HepG2 (cell line): ENCODE results near the gene SLC22A5. TPM values are rescaled to one million over a fixed set of nuclear protein-coding genes. Genes with fewer than 3 reads are reported as not detected.

Experiments
- DMAP1 ChIP-seq: IDR thresholded peaks from 2 replicates; pipeline ENCODE4 v1.6.1; 2016
- GABPB1 ChIP-seq: IDR thresholded peaks from 2 replicates; pipeline ENCODE4 v1.6.1; 2016; ENCODE audit warnings: mild to moderate bottlenecking, missing genetic modification reagents, moderate library complexity, missing compliant biosample characterization
- GLI4 ChIP-seq: sonication (generic); formaldehyde crosslinking; IDR thresholded peaks from 2 replicates; pipeline ENCODE4 v1.5.1; 2020; ENCODE audit warnings: missing genetic modification reagents, mild to moderate bottlenecking, moderate library complexity, borderline replicate concordance
- HES4 ChIP-seq: sonication (generic); formaldehyde crosslinking; IDR thresholded peaks from 2 replicates; pipeline ENCODE4 v1.9.0; 2021; ENCODE audit warnings: mild to moderate bottlenecking, missing genetic modification reagents, borderline replicate concordance
- HNF1A ChIP-seq, 2 experiments: sonication (generic) in 1 of 2; formaldehyde crosslinking in 1 of 2; IDR thresholded peaks; 2 replicates each; pipeline versions ENCODE4 v1.4.0 to v1.6.1; 2016 to 2020; ENCODE audit warnings: borderline replicate concordance in 1 of 2, low read depth in 1 of 2, mild to moderate bottlenecking in 1 of 2, missing genetic modification reagents in 1 of 2
- IKZF4 ChIP-seq: sonication (generic); formaldehyde crosslinking; IDR thresholded peaks from 2 replicates; pipeline ENCODE4 v1.5.1; 2020; ENCODE audit warnings: borderline replicate concordance, mild to moderate bottlenecking, low read depth, missing genetic modification reagents; ENCODE audit errors: not compliant biosample characterization
- IRF2 ChIP-seq: IDR thresholded peaks from 2 replicates; pipeline ENCODE4 v1.6.1; 2018; ENCODE audit warnings: missing genetic modification reagents, missing compliant biosample characterization
- NFKBIZ ChIP-seq: IDR thresholded peaks from 2 replicates; pipeline ENCODE4 v1.6.1; 2018; ENCODE audit warnings: missing genetic modification reagents, missing compliant biosample characterization
- NRL ChIP-seq: sonication (generic); formaldehyde crosslinking; IDR thresholded peaks from 2 replicates; pipeline ENCODE4 v1.5.0; 2020; ENCODE audit warnings: missing genetic modification reagents, mild to moderate bottlenecking, moderate library complexity, borderline replicate concordance
- PHB2 ChIP-seq: fragments of 450-650 bp; IDR thresholded peaks from 2 replicates; pipeline ENCODE4 v1.6.1; 2018; ENCODE audit not compliant: partially characterized antibody
- PHF21A ChIP-seq: sonication (generic); formaldehyde crosslinking; IDR thresholded peaks from 2 replicates; pipeline ENCODE4 v1.5.0; 2020; ENCODE audit warnings: mild to moderate bottlenecking, missing genetic modification reagents
- TBP ChIP-seq: sonication (generic); formaldehyde crosslinking; IDR thresholded peaks from 2 replicates; pipeline ENCODE4 v1.5.0; 2020; ENCODE audit warnings: missing genetic modification reagents
- USF2 ChIP-seq, 2 experiments: sonication (generic) in 1 of 2; formaldehyde crosslinking in 1 of 2; IDR thresholded peaks; 2 replicates each; pipeline versions ENCODE4 v1.5.1 to v1.6.1; 2011 to 2020; ENCODE audit warnings: borderline replicate concordance in 1 of 2, low read depth in 1 of 2, low read length in 1 of 2, mild to moderate bottlenecking in 1 of 2, missing genetic modification reagents in 1 of 2, moderate library complexity in 1 of 2
- XRCC5 ChIP-seq: fragments of 200-400 bp; formaldehyde crosslinking; optimal IDR thresholded peaks from 2 replicates; pipeline ENCODE3; 2017; ENCODE audit warnings: mild to moderate bottlenecking, low read length
- ZBTB42 ChIP-seq: sonication (generic); formaldehyde crosslinking; IDR thresholded peaks from 2 replicates; pipeline ENCODE4 v1.5.0; 2020; ENCODE audit warnings: mild to moderate bottlenecking, missing genetic modification reagents
- ZFP82 ChIP-seq: sonication (generic); formaldehyde crosslinking; IDR thresholded peaks from 2 replicates; pipeline ENCODE4 v1.5.1; 2020; ENCODE audit warnings: mild to moderate bottlenecking, missing genetic modification reagents, borderline replicate concordance
- ZNF350 ChIP-seq: sonication (generic); formaldehyde crosslinking; IDR thresholded peaks from 2 replicates; pipeline ENCODE4 v1.4.0; 2020; ENCODE audit warnings: mild to moderate bottlenecking, low read depth, missing genetic modification reagents, borderline replicate concordance
- ZNF563 ChIP-seq: sonication (generic); formaldehyde crosslinking; IDR thresholded peaks from 2 replicates; pipeline ENCODE4 v1.8.0; 2022; ENCODE audit warnings: mild to moderate bottlenecking, moderate library complexity, missing genetic modification reagents
- ZNF652 ChIP-seq: IDR thresholded peaks from 2 replicates; pipeline ENCODE4 v1.6.1; 2016; ENCODE audit warnings: low read depth, borderline replicate concordance
- ZNF724P ChIP-seq: sonication (generic); formaldehyde crosslinking; IDR thresholded peaks from 2 replicates; pipeline ENCODE4 v1.8.0; 2022; ENCODE audit warnings: missing genetic modification reagents, borderline replicate concordance
- ZNF800 ChIP-seq: sonication (generic); formaldehyde crosslinking; IDR thresholded peaks from 2 replicates; pipeline ENCODE4 v1.4.0; 2020; ENCODE audit warnings: missing genetic modification reagents
- polyA plus RNA-seq, 8 experiments: library from polyadenylated mRNA; depleted of rRNA in 3 of 8; stranded (reverse) in 7 of 8; unstranded in 1 of 8; fragments of >200 nt; fragmentation: Illumina TruSeq in 4 of 8; extraction: Trizol in 4 of 8; gene quantifications; 2 replicates each; pipeline versions ENCODE4 v1.2.1 to v1.2.3, GENCODE V29; 2011 to 2016; ENCODE audit warnings: low read depth in 4 of 8, missing spikeins in 1 of 8, mixed read lengths in 1 of 8; ENCODE audit not compliant: insufficient read depth in 1 of 8
- total RNA-seq, 5 experiments: library from RNA; depleted of rRNA; stranded (reverse); fragments of >200 nt; fragmentation: Illumina TruSeq; extraction: Trizol; gene quantifications; 2 replicates each; pipeline ENCODE4 v1.2.3, GENCODE V29; 2016; ENCODE audit warnings: low read depth in 1 of 5

SLC22A5 gene
- total and polyA plus RNA-seq, 2 of the 13 experiments (the other 11 are each of a cell fraction or from before 2014, with no cell fraction given) = 7.1 to 15.1 TPM

DNA sequence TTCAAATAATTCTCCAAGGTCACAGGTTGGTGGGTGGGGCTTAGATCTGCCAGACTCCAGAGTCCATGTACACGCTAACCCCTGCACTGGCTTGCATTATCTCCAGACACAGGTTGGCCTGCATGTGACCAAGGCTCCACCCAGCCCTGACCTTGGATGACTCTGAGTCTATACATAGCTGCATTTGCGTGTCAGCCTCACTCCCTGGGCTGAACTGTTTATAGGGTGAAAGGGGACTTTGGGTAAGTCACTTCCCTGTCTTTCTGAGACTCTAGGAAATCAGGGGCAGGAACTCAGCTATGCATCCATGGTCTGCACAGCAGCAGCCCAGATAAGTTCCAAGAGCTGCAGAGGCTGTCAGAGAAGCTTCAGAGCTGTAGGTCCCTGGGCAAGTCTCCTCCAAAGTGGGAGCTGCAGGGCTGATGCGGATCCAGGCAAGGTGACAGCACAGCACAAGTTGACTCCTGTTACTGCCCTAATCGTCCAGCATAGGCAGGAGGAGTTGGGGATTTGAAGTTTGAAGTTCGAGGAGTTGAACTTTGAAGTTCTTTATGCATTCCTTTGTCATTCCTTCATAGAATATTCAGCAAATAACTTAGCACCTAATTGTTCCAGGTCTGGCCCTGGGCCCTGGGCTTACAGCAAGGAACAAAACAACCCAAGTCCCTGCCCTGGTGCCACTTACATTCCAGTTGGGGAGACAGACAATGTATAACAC lies 53.4 kb downstream of the SLC22A5 start (continued):
- TF ChIP-seq HNF1A (IDR thresholded peaks at IDR 0.05; ENCODE audit: low read depth) (no peak), HNF1A (CRISPR knock-in tag; IDR thresholded peaks at IDR 0.05; ENCODE audit: borderline replicate concordance) (peak; percentile 18; the same call in 1 of the 2 replicates), TBP (CRISPR knock-in tag) (no peak), USF2 (IDR thresholded peaks at IDR 0.05; ENCODE audit: low read depth, low read length) (peak; percentile 81), USF2 (CRISPR knock-in tag; IDR thresholded peaks at IDR 0.05; ENCODE audit: borderline replicate concordance) (peak; percentile 82; the same call in 1 of the 2 replicates), HES4 (CRISPR knock-in tag) (no peak), IKZF4 (CRISPR knock-in tag) (no peak), ZFP82 (CRISPR knock-in tag) (no peak), NFKBIZ (CRISPR knock-in tag) (no peak), ZNF563 (no peak), IRF2 (CRISPR knock-in tag) (peak; percentile 53), ZNF800 (CRISPR knock-in tag) (no peak), ZNF724P (CRISPR knock-in tag) (no peak), XRCC5 (peak; percentile 36), GABPB1 (no peak; the same call in 1 of the 2 replicates), GLI4 (no peak), ZNF350 (peak; percentile 48; the same call in 1 of the 2 replicates), ZNF652 (CRISPR knock-in tag) (no peak), DMAP1 (CRISPR knock-in tag) (no peak), NRL (CRISPR knock-in tag) (no peak), PHF21A (CRISPR knock-in tag) (peak; percentile 41; the same call in 1 of the 2 replicates), PHB2 (no peak), ZBTB42 (CRISPR knock-in tag) (no peak)
